Measurements from ENCODE around the gene PACRG.

GRCh38 chr6:162965366-162965765 lies 237.6 kb downstream of the PACRG start:
- TF ChIP-seq CTCF (IDR thresholded peaks at IDR 0.05 in 4 of 5, conservative IDR thresholded peaks at IDR 0.05 in 1 of 5), result no peak
- no peak for TF ChIP-seq POLR2A (IDR thresholded peaks at IDR 0.05)

Measured in gastrocnemius medialis (tissue), 4 donors.